Fibroblast of lung (primary cell): ENCODE results near the gene DUSP1. TPM values are rescaled to one million over a fixed set of nuclear protein-coding genes. Genes with fewer than 3 reads are reported as not detected.

Experiments used
- DNase-seq, 2 donors: peaks; one replicate each; pipeline versions ENCODE4 v3.0.0 to v3.0.0-alpha.2; 2010; ENCODE audit warnings: low read depth in 2 of 2
- H2AFZ ChIP-seq: 2 replicates; pipeline ENCODE4 v1.5.1; 2012; ENCODE audit warnings: low read length, control low read depth, inconsistent platforms
- H3K27ac ChIP-seq: 2 replicates; pipeline ENCODE4 v1.5.1; 2011; ENCODE audit warnings: low read length, control low read depth; ENCODE audit not compliant: insufficient read depth
- H3K27me3 ChIP-seq: 2 replicates; pipeline ENCODE4 v1.5.1; 2011; ENCODE audit warnings: mild to moderate bottlenecking, low read length; ENCODE audit not compliant: control insufficient read depth, insufficient read depth
- H3K36me3 ChIP-seq: 2 replicates; pipeline ENCODE4 v1.5.1; 2011; ENCODE audit warnings: low read length; ENCODE audit not compliant: control insufficient read depth, insufficient read depth
- H3K4me1 ChIP-seq: 2 replicates; pipeline ENCODE4 v1.5.1; 2011; ENCODE audit warnings: low read length; ENCODE audit not compliant: control insufficient read depth, insufficient read depth; ENCODE audit errors: extremely low read depth
- H3K4me2 ChIP-seq: 2 replicates; pipeline ENCODE4 v1.5.1; 2011; ENCODE audit warnings: low read length, control low read depth; ENCODE audit not compliant: insufficient read depth; ENCODE audit errors: extremely low read depth
- H3K4me3 ChIP-seq, 4 experiments: fragments of 200-600 bp in 1 of 4; sonication (generic) in 1 of 4; replicated peaks in 1 of 4; 2 replicates each; pipeline ENCODE4 v1.5.1; 2011 to 2016; ENCODE audit warnings: low read length in 4 of 4, low read depth in 3 of 4, mild to moderate bottlenecking in 3 of 4, control low read depth in 2 of 4, inconsistent platforms in 1 of 4, mixed read lengths in 1 of 4; ENCODE audit not compliant: insufficient read depth in 1 of 4; ENCODE audit errors: control extremely low read depth in 1 of 4
- H3K79me2 ChIP-seq: 2 replicates; pipeline ENCODE4 v1.5.1; 2012; ENCODE audit warnings: mild to moderate bottlenecking, low read length, inconsistent platforms; ENCODE audit not compliant: control insufficient read depth, insufficient read depth
- H3K9ac ChIP-seq: 2 replicates; pipeline ENCODE4 v1.5.1; 2011; ENCODE audit warnings: mild to moderate bottlenecking, low read length, control low read depth; ENCODE audit not compliant: insufficient read depth
- H3K9me3 ChIP-seq: 2 replicates; pipeline ENCODE4 v1.5.1; 2012; ENCODE audit warnings: low read depth, low read length; ENCODE audit not compliant: control insufficient read depth, insufficient read depth
- H4K20me1 ChIP-seq: 2 replicates; pipeline ENCODE4 v1.5.1; 2011; ENCODE audit warnings: low read length; ENCODE audit not compliant: control insufficient read depth, insufficient read depth; ENCODE audit errors: extremely low read depth
- CTCF ChIP-seq, 2 donors: IDR thresholded peaks in 1 of 2; conservative IDR thresholded peaks in 1 of 2; 1 replicate in 1 of 2; 2 replicates in 1 of 2; pipeline ENCODE4 v1.5.1; 2011 to 2012; ENCODE audit warnings: low read length in 2 of 2, control low read depth in 1 of 2, inconsistent platforms in 1 of 2, low read depth in 1 of 2, mild to moderate bottlenecking in 1 of 2
- EZH2 ChIP-seq: IDR thresholded peaks from 2 replicates; pipeline ENCODE4 v1.5.1; 2012; ENCODE audit warnings: low read length, control low read depth, mild to moderate bottlenecking; ENCODE audit errors: missing control alignments
- polyA plus RNA-seq, 2 donors: library from polyadenylated mRNA; depleted of rRNA in 1 of 2; stranded (reverse) in 1 of 2; unstranded in 1 of 2; fragments of >200 nt; gene quantifications; 2 replicates each; pipeline ENCODE4 v1.2.1, GENCODE V29; 2011 to 2012; ENCODE audit warnings: missing spikeins in 1 of 2
- total RNA-seq: library from RNA; depleted of rRNA; stranded (reverse); fragments of >200 nt; gene quantifications from 2 replicates; pipeline ENCODE4 v1.2.1, GENCODE V29; 2014

DUSP1 gene
- total and polyA plus RNA-seq, 2 donors (not counting 1 experiment from before 2014, with no cell fraction given): 121 to 148 TPM

- Histone ChIP-seq H3K9me3 (no peaks in the 10 kb centered on the region), H3K4me3 (no peak overlapping the region), H3K36me3 (no peaks in the 10 kb centered on the region), H4K20me1 (no peaks in the 10 kb centered on the region), H2AFZ (no peak overlapping the region), H3K27me3 (no peaks in the 10 kb centered on the region), H3K27ac (peak overlapping the region; percentile 83), H3K4me1 (peaks cover 43% of the 10 kb centered on the region), H3K9ac (no peak overlapping the region), H3K79me2 (no peaks in the 10 kb centered on the region), H3K4me2 (no peak overlapping the region)
- DNase-seq: no peak
- TF ChIP-seq CTCF (conservative IDR thresholded peaks at IDR 0.05 in 1 of 2, IDR thresholded peaks at IDR 0.05 in 1 of 2; ENCODE audit: low read depth in 1 of 2, low read length in 2 of 2): no peak
Measured at GRCh38 chr5:172792701-172793570, 21.9 kb upstream of the DUSP1 start.

- no peak overlapping the region for H2AFZ ChIP-seq
- no peaks in the 10 kb centered on the region for H3K36me3 ChIP-seq
- no peak overlapping the region for H3K27ac ChIP-seq
- no peak overlapping the region for H3K4me3 ChIP-seq
- H4K20me1 ChIP-seq: no peaks in the 10 kb centered on the region
- peaks cover 36% of the 10 kb centered on the region for H3K4me1 ChIP-seq
- no peaks in the 10 kb centered on the region for H3K27me3 ChIP-seq
- no peak overlapping the region for H3K9ac ChIP-seq
- H3K9me3 ChIP-seq: no peaks in the 10 kb centered on the region
- TF ChIP-seq CTCF (conservative IDR thresholded peaks at IDR 0.05 in 1 of 2, IDR thresholded peaks at IDR 0.05 in 1 of 2; ENCODE audit: low read depth in 1 of 2, low read length in 2 of 2) (no peak), EZH2 (no peak)
- no peaks in the 10 kb centered on the region for H3K79me2 ChIP-seq
- no peak overlapping the region for H3K4me2 ChIP-seq
- no peak for DNase-seq
Measured at GRCh38 chr5:172791726-172792445, 20.9 kb upstream of the DUSP1 start.

GRCh38 chr5:172791286-172791685, 20.3 kb upstream of the DUSP1 start:
- DNase-seq: no peak
- Histone ChIP-seq H2AFZ (no peak overlapping the region), H3K9me3 (no peaks in the 10 kb centered on the region), H3K27me3 (no peaks in the 10 kb centered on the region), H3K4me2 (no peak overlapping the region), H3K79me2 (no peaks in the 10 kb centered on the region), H3K27ac (no peak overlapping the region), H3K9ac (no peak overlapping the region), H4K20me1 (no peaks in the 10 kb centered on the region), H3K4me3 (no peak overlapping the region), H3K36me3 (no peaks in the 10 kb centered on the region), H3K4me1 (peaks cover 32% of the 10 kb centered on the region)
- TF ChIP-seq CTCF (conservative IDR thresholded peaks at IDR 0.05 in 1 of 2, IDR thresholded peaks at IDR 0.05 in 1 of 2; ENCODE audit: low read depth in 1 of 2, low read length in 2 of 2) (no peak), EZH2 (no peak)
